GM10248 (cell line): ENCODE results near the gene RAPH1.

Experiments used
- CTCF ChIA-PET: fragments of 300-600 bp; sonication (Branson Sonifier 250); formaldehyde crosslinking; extraction: SDS; loops from one replicate; lab custom pipeline; 2021; ENCODE audit warnings: antibody characterized with exemption; lab: Yijun Ruan, JAX
- POLR2A ChIA-PET: fragments of 350-650 bp; sonication (Branson Sonifier 250); formaldehyde crosslinking; extraction: SDS; loops from one replicate; lab custom pipeline; 2020; ENCODE audit warnings: antibody characterized with exemption; lab: Yijun Ruan, JAX
- DNase-seq: peaks from one replicate; pipeline ENCODE4 v3.0.0; 2012; ENCODE audit errors: extremely low spot score
- CTCF ChIP-seq: IDR thresholded peaks from 2 replicates; pipeline ENCODE4 v1.5.1; 2012; ENCODE audit warnings: mild to moderate bottlenecking, low read depth; ENCODE audit errors: extremely low read depth, missing control alignments, control extremely low read depth

Gene RAPH1

GRCh38 chr2:203579730-203580129 lies 44.6 kb upstream of the RAPH1 start:
- TF ChIP-seq CTCF, result no peak
- CTCF ChIA-PET, result no interaction called here

GRCh38 chr2:203578759-203579643 lies 43.9 kb upstream of the RAPH1 start:
- DNase-seq, result peak; percentile 28
- CTCF ChIA-PET, result no interaction called here
- TF ChIP-seq CTCF, result no peak
- POLR2A ChIA-PET, result no interaction called here

More at GRCh38 chr2:203579730-203580129, 44.6 kb upstream of the RAPH1 start:
- DNase-seq, result no peak
- POLR2A ChIA-PET, result interaction anchor here (0.6 kb wide), 1 partner anchor 918 kb away, joined by 4 read pairs; no protein-coding TSS in a partner anchor

- no peak for TF ChIP-seq CTCF
- ChIA-PET CTCF (interaction anchor here (1.3 to 2.1 kb wide), 2 partner anchors 9 to 18 kb away, joined by 3 to 7 read pairs; no protein-coding TSS in a partner anchor), POLR2A (no interaction called here)
- no peak for DNase-seq
These were observed 39.7 kb upstream of the RAPH1 start for GRCh38 chr2:203574824-203575223.

- TF ChIP-seq CTCF, result no peak
- POLR2A ChIA-PET, result no interaction called here
- no peak for DNase-seq
- CTCF ChIA-PET, result interaction anchor here (1.5 kb wide), 1 partner anchor 14 kb away, joined by 3 read pairs; no protein-coding TSS in a partner anchor
These were observed 37.2 kb upstream of the RAPH1 start for GRCh38 chr2:203572316-203572715.

- no peak for DNase-seq
- TF ChIP-seq CTCF, result no peak
- ChIA-PET POLR2A (no interaction called here), CTCF (interaction anchor here (1.5 kb wide), 1 partner anchor 244 kb away, joined by 3 read pairs; no protein-coding TSS in a partner anchor)
These were observed 34.7 kb upstream of the RAPH1 start for GRCh38 chr2:203569677-203570316.

GRCh38 chr2:203567691-203568090 lies 32.6 kb upstream of the RAPH1 start:
- no peak for TF ChIP-seq CTCF
- DNase-seq, result no peak
- ChIA-PET CTCF (no interaction called here), POLR2A (no interaction called here)
